GM19467 (cell line): ENCODE data around the gene KLHL12.

Experiments used
- ATAC-seq: cut with Tn5 transposase; IDR thresholded peaks from one replicate; pipeline ENCODE4 v1.9.1; 2021; ENCODE audit warnings: mild to moderate bottlenecking, moderate library complexity; ENCODE audit not compliant: unreplicated experiment

Gene KLHL12

DNA sequence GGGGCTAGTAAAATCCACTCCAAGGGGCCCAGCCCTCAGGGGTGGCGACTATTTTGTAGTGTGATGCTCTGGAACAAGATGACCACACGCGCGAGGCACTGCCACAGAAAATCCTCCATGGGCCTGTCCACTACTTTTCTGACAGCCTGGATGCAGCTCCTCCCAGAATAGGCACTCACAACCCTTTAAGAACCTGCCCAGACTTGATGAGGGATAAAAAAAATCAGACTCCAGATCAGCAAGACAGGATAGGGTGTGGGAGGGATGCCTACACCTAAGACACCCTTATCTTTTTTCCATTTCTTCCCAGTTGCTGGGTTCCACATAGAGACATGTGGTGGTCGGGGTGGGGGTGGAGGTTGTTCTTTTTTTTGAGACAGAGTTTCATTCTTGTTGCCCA, 82.8 kb downstream of the KLHL12 start:
- no peak for ATAC-seq

GRCh38 chr1:202843081-202843480, 84.0 kb downstream of the KLHL12 start:
- no peak for ATAC-seq
